Measurements from ENCODE around the gene ITPR1.

- TF ChIP-seq IKZF1 (conservative IDR thresholded peaks at IDR 0.05): no peak
- TF ChIP-seq ZNF274 (IDR thresholded peaks at IDR 0.05; ENCODE audit: insufficient read depth, insufficient read length): no peak
- TF ChIP-seq, protein P1, sequence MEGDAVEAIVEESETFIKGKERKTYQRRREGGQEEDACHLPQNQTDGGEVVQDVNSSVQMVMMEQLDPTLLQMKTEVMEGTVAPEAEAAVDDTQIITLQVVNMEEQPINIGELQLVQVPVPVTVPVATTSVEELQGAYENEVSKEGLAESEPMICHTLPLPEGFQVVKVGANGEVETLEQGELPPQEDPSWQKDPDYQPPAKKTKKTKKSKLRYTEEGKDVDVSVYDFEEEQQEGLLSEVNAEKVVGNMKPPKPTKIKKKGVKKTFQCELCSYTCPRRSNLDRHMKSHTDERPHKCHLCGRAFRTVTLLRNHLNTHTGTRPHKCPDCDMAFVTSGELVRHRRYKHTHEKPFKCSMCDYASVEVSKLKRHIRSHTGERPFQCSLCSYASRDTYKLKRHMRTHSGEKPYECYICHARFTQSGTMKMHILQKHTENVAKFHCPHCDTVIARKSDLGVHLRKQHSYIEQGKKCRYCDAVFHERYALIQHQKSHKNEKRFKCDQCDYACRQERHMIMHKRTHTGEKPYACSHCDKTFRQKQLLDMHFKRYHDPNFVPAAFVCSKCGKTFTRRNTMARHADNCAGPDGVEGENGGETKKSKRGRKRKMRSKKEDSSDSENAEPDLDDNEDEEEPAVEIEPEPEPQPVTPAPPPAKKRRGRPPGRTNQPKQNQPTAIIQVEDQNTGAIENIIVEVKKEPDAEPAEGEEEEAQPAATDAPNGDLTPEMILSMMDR (IDR thresholded peaks at IDR 0.05 in 2 of 3, conservative IDR thresholded peaks at IDR 0.05 in 1 of 3; ENCODE audit: control insufficient read depth in 2 of 3, extremely low read depth in 1 of 3, insufficient read depth in 1 of 3, low read depth in 3 of 3, low read length in 3 of 3): no peak
- TF ChIP-seq POLR2AphosphoS5 (IDR thresholded peaks at IDR 0.05; ENCODE audit: low read length): no peak
- TF ChIP-seq CEBPB (IDR thresholded peaks at IDR 0.05; ENCODE audit: borderline replicate concordance in 1 of 2, low read depth in 2 of 2, low read length in 2 of 2): no peak
- TF ChIP-seq HDAC6 (IDR thresholded peaks at IDR 0.05; ENCODE audit: unreplicated experiment): no peak
- TF ChIP-seq, protein P2, sequence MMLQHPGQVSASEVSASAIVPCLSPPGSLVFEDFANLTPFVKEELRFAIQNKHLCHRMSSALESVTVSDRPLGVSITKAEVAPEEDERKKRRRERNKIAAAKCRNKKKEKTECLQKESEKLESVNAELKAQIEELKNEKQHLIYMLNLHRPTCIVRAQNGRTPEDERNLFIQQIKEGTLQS (IDR thresholded peaks at IDR 0.05; ENCODE audit: borderline replicate concordance, extremely low read depth, low read depth, low read length): no peak
- TF ChIP-seq, protein P3, sequence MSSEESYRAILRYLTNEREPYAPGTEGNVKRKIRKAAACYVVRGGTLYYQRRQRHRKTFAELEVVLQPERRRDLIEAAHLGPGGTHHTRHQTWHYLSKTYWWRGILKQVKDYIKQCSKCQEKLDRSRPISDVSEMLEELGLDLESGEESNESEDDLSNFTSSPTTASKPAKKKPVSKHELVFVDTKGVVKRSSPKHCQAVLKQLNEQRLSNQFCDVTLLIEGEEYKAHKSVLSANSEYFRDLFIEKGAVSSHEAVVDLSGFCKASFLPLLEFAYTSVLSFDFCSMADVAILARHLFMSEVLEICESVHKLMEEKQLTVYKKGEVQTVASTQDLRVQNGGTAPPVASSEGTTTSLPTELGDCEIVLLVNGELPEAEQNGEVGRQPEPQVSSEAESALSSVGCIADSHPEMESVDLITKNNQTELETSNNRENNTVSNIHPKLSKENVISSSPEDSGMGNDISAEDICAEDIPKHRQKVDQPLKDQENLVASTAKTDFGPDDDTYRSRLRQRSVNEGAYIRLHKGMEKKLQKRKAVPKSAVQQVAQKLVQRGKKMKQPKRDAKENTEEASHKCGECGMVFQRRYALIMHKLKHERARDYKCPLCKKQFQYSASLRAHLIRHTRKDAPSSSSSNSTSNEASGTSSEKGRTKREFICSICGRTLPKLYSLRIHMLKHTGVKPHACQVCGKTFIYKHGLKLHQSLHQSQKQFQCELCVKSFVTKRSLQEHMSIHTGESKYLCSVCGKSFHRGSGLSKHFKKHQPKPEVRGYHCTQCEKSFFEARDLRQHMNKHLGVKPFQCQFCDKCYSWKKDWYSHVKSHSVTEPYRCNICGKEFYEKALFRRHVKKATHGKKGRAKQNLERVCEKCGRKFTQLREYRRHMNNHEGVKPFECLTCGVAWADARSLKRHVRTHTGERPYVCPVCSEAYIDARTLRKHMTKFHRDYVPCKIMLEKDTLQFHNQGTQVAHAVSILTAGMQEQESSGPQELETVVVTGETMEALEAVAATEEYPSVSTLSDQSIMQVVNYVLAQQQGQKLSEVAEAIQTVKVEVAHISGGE (CRISPR knock-in tag; IDR thresholded peaks at IDR 0.05): no peak
- TF ChIP-seq HDAC2 (IDR thresholded peaks at IDR 0.05): no peak
- no peak for TF ChIP-seq YY1 (IDR thresholded peaks at IDR 0.05; ENCODE audit: low read depth, low read length)
- TF ChIP-seq SMC3 (IDR thresholded peaks at IDR 0.05; ENCODE audit: borderline replicate concordance, low read length): no peak
- TF ChIP-seq GABPA (IDR thresholded peaks at IDR 0.05; ENCODE audit: low read depth): no peak
- no peak for TF ChIP-seq TAF1 (IDR thresholded peaks at IDR 0.05; ENCODE audit: borderline replicate concordance, low read depth, low read length)
Observed at GRCh38 chr3:4531478-4532025, 38.4 kb downstream of the ITPR1 start.

Measured in GM12878 (cell line).